Retina (tissue), 1 donor: ENCODE results near the gene TNS2.
"Not testable (repeated sequence)": the region's sequence is repeated elsewhere in the genome, so short reads cannot be mapped to it uniquely, and the experiment has no call there.

Experiments used
- DNase-seq: peaks from one replicate; pipeline ENCODE4 v3.0.0-alpha.2; 2016

Gene TNS2

GRCh38 chr12:53049571-53050318 lies at the start of gene TNS2:
TSS of gene TNS2 (plus strand) at chr12:53050065. CDS start at chr12:53050186, 121 bp downstream.
- peak; percentile 43 for DNase-seq

GRCh38 chr12:53004178-53004577 lies 45.7 kb upstream of the TNS2 start:
- no peak for DNase-seq

- DNase-seq: no peak
Observed at GRCh38 chr12:53004582-53004981, 45.3 kb upstream of the TNS2 start.

GRCh38 chr12:53005215-53005985 lies 44.5 kb upstream of the TNS2 start:
- DNase-seq: peak; percentile 36

- peak; percentile 96 for DNase-seq
Observed at GRCh38 chr12:53005986-53006809, 43.7 kb upstream of the TNS2 start, which contains the start of gene EIF4B. TSS of gene EIF4B (plus strand) at chr12:53006456. CDS start at chr12:53006484, 28 bp downstream.

GRCh38 chr12:53006810-53007309 lies 43.0 kb upstream of the TNS2 start:
- no peak for DNase-seq

- DNase-seq: no peak
Observed at GRCh38 chr12:53007343-53007742, 42.5 kb upstream of the TNS2 start.

GRCh38 chr12:53008760-53009159 lies 41.1 kb upstream of the TNS2 start:
- DNase-seq: not testable (repeated sequence)

GRCh38 chr12:53010955-53011354 lies 38.9 kb upstream of the TNS2 start:
- no peak for DNase-seq

GRCh38 chr12:53011889-53012288 lies 38.0 kb upstream of the TNS2 start:
- DNase-seq: no peak

GRCh38 chr12:53012928-53013327 lies 36.9 kb upstream of the TNS2 start:
- DNase-seq: no peak

- DNase-seq: no peak
Observed at GRCh38 chr12:53014709-53015108, 35.2 kb upstream of the TNS2 start.

GRCh38 chr12:53025250-53025649 lies 24.6 kb upstream of the TNS2 start:
- DNase-seq: no peak

- DNase-seq: not testable (repeated sequence)
Observed at GRCh38 chr12:53027014-53027413, 22.9 kb upstream of the TNS2 start.

GRCh38 chr12:53031616-53032015 lies 18.2 kb upstream of the TNS2 start:
- no peak for DNase-seq

- not testable (repeated sequence) for DNase-seq
Observed at GRCh38 chr12:53033832-53034231, 16.0 kb upstream of the TNS2 start.

- DNase-seq: no peak
Observed at GRCh38 chr12:53034459-53034858, 15.4 kb upstream of the TNS2 start.

GRCh38 chr12:53036802-53037201 lies 13.1 kb upstream of the TNS2 start:
- DNase-seq: no peak

- no peak for DNase-seq
Observed at GRCh38 chr12:53039851-53040250, 10.0 kb upstream of the TNS2 start.

GRCh38 chr12:53042607-53043454 lies 7.0 kb upstream of the TNS2 start:
- DNase-seq: no peak

- DNase-seq: peak; percentile 12
Observed at GRCh38 chr12:53044052-53044581, 5.7 kb upstream of the TNS2 start.
